Hypothalamus (tissue), 51 donors: ENCODE measurements around the gene ACAP2.
"Not testable (repeated sequence)": the region's sequence is repeated elsewhere in the genome, so short reads cannot be mapped to it uniquely, and the experiment has no call there.

Source experiments
- DNase-seq, 51 donors: peaks; one replicate each; lab custom pipeline; 2025; lab: John Stamatoyannopoulos, UW

ACAP2 gene

DNA sequence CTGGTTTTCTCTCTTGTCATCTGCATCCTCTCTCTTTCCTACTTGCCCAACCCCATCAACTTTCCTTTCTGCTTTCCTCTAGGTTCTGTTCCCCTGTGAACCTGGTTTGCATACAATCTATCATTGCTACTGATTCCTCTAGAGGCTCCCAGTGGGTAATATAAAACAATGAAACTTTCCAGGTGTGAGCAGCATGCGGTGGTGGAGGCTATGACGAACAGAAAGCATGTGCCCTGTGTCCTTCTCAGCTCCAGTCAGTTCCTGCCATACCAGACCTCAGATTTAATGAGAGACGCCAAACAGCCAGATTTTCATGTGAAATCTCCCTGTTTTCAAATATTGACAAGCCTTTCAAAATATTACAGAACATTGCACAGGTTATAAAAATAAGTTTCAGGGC, 3.5 kb upstream of the ACAP2 start:
- no peak for DNase-seq

DNA sequence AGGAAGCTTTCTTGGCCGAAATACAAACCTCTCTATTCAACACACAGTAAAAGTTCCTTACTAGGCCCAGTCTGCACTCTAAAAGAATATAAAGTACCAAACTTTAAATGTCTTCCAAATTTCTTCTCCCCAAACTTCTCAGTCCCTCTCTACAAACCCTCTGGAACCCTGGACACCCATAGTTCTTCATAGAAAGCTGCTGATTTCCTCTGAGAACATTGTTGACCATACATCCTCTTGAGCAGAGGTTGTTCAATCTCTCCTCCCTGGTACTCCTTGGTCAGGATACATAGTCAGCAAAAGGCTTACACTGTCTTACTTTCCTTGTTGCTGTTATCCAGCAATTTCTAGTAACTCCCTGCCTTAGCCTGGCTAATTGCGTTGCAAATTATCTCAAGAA, 3.1 kb upstream of the ACAP2 start:
- no peak for DNase-seq

- peak in 1 of 51 donors; percentile 20 for DNase-seq
These were observed 670 bp upstream of the ACAP2 start for GRCh38 chr3:195443391-195443989.

GRCh38 chr3:195441992-195442572, 738 bp downstream of the ACAP2 start:
- peak in 45 of 51 donors; percentile 7 to 76 (median 43) for DNase-seq

- DNase-seq = peak in 12 of 51 donors; percentile 3 to 36 (median 27)
These were observed 1.3 kb downstream of the ACAP2 start for GRCh38 chr3:195441476-195441991.

DNA sequence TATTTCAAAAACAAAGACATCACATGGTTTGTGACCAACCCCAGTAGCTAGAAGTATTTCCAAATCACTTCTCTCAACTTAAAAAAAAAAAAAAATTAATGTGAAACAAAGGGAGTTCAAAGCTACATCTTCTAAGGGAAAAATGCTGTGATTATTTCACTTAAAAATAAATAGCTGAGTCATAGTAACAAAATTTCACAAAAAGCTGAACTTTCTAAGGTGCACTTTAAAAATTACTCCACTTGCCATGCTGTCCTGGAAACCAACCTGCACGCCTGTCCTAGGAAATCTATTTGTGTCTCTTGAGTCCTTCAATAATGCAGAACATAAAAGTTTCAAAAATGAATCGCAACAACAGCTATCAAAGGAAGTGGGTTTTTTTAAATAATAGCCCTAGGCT, 1.8 kb downstream of the ACAP2 start:
- no peak for DNase-seq

DNA sequence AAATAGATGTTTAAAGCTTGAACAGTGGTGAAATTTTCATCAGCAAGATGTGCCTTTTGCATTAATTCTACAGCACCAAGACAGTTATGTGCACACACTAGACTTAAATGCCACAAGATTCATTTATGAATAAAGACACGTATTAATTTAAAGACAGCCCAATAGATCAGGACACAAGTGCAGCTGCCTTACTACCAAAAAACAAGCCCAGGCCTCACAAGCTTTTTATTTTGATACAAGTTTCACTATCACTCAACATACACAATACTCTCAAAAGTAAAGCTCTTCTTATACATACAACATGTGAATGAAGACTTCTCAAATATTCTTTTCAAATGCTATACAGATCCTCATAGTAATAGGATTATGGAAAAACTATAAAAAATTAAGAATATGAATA, 2.4 kb downstream of the ACAP2 start:
- no peak for DNase-seq

DNA sequence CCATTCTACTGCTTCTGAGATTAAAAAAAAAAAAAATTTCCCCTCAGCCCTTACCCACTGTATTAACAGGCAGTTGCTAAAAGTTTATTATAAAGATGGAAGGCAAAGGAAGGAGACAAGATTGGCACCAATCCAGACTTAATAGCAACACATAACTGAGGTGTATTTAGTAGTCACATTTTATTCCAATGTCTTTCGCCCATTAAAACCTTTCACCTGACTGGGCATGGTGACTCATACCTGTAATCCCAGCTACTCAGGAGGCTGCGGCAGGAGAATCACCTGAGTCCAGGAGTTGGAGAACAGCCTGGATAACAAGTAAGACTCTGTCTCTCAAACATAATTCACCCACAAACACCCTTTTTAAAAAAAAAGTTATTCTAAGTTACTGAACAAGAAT, 4.4 kb downstream of the ACAP2 start:
- no peak for DNase-seq

GRCh38 chr3:195425849-195426248, 17.0 kb downstream of the ACAP2 start:
- DNase-seq = no peak

DNA sequence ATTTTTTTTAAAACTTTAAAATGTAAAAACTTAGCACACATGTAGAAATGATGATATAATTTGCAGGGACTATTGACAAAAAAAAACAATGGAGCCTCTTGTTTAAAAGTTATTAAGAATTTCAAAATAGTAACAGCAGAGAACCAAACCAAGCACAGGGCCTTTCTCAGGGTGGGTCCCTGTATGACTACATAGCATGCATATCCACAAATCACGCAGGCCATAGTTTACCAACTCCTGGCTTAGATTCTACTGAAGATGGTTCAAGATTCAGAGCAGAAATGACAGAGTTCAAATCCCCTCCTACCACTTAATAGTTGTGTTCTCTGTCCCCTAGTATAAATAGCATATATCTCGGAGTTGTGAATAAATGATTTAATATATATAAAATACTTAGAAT, 19.0 kb downstream of the ACAP2 start:
- DNase-seq = no peak

DNA sequence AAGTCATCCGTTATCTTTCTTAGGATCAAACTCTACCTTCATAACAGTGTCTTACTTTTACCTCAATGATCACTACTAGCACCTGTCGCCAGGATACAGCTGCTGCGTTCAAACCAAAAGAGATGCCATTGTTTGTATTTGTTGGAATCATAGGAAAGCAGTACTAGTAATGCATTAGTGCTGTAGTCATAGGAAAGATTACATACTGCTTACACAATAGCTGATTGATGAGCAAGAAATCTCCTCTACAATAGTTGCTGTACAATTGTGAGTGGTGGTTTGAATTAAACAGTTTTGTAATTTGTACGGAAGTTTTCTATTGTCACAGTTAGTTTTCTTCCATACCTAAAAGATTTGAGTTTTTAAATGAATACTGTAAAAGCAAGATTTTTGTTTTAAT, 21.4 kb downstream of the ACAP2 start:
- no peak for DNase-seq

DNA sequence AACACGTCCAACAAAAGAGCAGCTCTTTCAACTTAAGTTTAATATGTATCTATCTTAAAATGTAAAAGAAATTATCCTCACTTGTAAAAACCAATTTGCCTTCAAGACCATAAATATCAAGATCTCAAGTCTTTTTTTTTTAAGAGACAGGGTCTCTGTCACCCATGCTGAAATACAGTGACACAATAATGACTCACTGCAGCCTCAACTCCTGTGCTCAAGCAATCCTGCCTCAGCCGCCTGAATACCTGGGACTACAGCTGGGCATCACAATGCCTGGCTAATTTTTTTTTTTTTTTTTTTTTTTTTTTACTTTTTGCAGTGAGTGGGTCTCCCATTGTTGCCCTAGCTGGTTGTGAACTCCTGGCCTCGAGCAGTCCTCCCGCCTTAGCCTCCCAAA, 26.0 kb downstream of the ACAP2 start:
- no peak for DNase-seq

GRCh38 chr3:195411836-195412235, 31.0 kb downstream of the ACAP2 start:
- DNase-seq = no peak

- DNase-seq = no peak
These were observed 32.3 kb downstream of the ACAP2 start for GRCh38 chr3:195410546-195410945.

DNA sequence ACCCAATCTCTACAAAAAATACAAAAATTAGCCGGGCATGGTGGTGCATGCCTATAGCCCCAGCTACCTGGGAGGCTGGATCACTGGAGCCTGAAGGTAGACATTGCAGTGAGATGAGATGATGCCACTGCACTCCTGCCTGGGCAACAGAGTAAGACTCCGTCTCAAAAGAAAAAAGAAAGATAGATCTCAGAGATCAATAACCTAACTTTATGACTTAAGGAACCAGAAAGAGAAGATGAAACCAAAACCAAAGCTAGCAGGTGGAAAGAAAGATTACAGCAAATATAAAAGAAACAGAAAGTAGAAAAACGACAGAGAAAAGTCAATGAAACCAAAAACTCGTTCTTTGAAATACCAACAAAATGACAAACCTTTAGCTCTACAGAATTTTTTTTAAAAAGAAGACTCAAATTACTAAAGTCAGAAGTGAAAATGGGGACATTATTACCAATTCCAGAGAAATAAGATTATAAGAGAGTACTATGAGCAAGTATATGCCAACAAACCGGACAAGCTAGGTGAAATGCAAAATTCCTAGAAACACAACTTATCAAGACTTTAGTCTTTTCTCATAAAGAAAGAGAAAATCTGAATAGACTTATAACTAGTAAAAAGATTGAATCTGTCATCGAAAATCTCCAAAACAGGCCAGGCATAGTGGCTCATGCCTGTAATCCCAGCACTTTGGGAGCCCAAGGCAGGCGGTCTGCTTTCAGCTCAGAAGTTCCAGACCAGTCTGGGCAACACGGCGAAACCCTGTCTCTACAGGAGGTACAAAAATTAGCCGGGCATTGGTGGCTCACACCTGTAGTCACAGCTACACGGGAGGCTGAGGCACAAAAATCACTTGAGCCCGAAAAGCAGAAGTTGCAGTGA, 35.0 kb downstream of the ACAP2 start:
- DNase-seq = no peak

- DNase-seq = no peak
These were observed 37.2 kb downstream of the ACAP2 start for GRCh38 chr3:195405651-195406050.

GRCh38 chr3:195403841-195404408, 38.9 kb downstream of the ACAP2 start:
- DNase-seq = no peak

DNA sequence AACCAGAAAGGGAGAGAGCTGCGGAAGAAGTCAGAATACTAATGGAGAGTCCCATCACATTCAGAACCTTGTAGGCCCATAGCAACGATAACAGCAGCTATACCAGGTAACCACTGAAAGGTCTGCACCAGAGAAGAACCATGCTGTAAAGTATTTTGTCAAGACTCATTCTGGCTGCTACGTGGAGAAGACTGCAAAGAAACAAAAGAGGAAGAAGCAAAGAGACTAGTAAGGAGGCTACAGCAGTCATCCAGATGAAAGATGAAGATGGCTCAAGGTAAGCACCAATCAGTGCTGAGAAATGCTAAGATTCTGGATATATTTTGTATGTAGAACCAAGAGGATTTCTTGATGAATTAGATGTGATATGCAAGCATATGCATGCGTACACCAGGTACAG, 39.6 kb downstream of the ACAP2 start:
- DNase-seq = no peak

GRCh38 chr3:195401943-195402342, 40.9 kb downstream of the ACAP2 start:
- DNase-seq = no peak

- not testable (repeated sequence) for DNase-seq
These were observed 44.4 kb downstream of the ACAP2 start for GRCh38 chr3:195398460-195398859.

GRCh38 chr3:195397524-195397923, 45.3 kb downstream of the ACAP2 start:
- no peak for DNase-seq
